ENCODE measurements around the gene MYG1.

The MYG1 gene

GRCh38 chr12:53274445-53274844 lies 25.1 kb upstream of the MYG1 start:
- TF ChIP-seq, protein P1, sequence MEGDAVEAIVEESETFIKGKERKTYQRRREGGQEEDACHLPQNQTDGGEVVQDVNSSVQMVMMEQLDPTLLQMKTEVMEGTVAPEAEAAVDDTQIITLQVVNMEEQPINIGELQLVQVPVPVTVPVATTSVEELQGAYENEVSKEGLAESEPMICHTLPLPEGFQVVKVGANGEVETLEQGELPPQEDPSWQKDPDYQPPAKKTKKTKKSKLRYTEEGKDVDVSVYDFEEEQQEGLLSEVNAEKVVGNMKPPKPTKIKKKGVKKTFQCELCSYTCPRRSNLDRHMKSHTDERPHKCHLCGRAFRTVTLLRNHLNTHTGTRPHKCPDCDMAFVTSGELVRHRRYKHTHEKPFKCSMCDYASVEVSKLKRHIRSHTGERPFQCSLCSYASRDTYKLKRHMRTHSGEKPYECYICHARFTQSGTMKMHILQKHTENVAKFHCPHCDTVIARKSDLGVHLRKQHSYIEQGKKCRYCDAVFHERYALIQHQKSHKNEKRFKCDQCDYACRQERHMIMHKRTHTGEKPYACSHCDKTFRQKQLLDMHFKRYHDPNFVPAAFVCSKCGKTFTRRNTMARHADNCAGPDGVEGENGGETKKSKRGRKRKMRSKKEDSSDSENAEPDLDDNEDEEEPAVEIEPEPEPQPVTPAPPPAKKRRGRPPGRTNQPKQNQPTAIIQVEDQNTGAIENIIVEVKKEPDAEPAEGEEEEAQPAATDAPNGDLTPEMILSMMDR (IDR thresholded peaks at IDR 0.05; ENCODE audit: borderline replicate concordance, insufficient read depth, low read depth, low read length), result no peak
- no peak overlapping the region for H3K4me3 ChIP-seq (ENCODE audit: low read depth, low read length)

GRCh38 chr12:53276511-53276910 lies 23.0 kb upstream of the MYG1 start:
- H3K4me3 ChIP-seq (ENCODE audit: low read depth, low read length), result no peak overlapping the region
- TF ChIP-seq, protein P1 (IDR thresholded peaks at IDR 0.05; ENCODE audit: borderline replicate concordance, insufficient read depth, low read depth, low read length), result no peak

DNA sequence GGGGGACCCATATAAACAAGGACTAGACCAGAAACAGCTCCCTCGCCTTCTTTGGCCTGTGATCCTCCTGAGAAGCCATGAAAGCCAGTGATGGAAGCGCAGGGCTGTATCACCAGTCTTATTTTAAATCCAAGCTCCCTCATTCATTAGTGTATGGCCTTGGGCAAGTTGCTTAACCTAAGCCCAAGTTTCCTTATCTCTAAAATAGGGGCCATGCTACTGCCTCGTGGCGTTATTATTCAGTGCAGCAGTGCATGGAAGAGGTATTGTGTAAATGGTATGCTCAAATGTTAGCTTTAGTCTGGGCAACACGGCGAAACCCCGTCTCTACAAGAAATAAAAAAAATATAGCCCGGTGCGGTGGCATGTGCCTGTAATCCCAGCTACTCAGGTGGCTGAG lies 21.5 kb upstream of the MYG1 start:
- TF ChIP-seq, protein P1 (IDR thresholded peaks at IDR 0.05; ENCODE audit: borderline replicate concordance, insufficient read depth, low read depth, low read length), result no peak
- no peak overlapping the region for H3K4me3 ChIP-seq (ENCODE audit: low read depth, low read length)

- TF ChIP-seq, protein P1 (IDR thresholded peaks at IDR 0.05; ENCODE audit: borderline replicate concordance, insufficient read depth, low read depth, low read length), result no peak
- H3K4me3 ChIP-seq (ENCODE audit: low read depth, low read length), result no peak overlapping the region
Observed at GRCh38 chr12:53279283-53279869, 20.1 kb upstream of the MYG1 start.

GRCh38 chr12:53279888-53280498 lies 19.5 kb upstream of the MYG1 start:
- TF ChIP-seq, protein P1 (IDR thresholded peaks at IDR 0.05; ENCODE audit: borderline replicate concordance, insufficient read depth, low read depth, low read length), result no peak
- no peak overlapping the region for H3K4me3 ChIP-seq (ENCODE audit: low read depth, low read length)

DNA sequence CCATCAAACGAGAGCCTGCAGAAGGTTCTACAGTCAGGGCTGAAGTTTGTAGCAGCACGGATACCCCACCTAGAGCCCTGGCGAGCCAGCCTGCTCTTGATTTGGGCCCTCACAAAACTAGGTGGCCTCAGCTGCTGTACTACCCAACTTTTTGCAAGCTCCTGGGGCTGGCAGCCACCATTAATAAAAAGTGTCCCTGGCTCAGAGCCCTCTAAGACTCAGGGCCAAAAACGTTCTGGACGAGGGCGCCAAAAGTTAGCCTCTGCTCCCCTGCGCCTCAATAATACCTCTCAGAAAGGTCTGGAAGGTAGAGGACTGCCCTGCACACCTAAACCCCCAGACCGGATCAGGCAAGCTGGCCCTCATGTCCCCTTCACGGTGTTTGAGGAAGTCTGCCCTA lies 13.0 kb upstream of the MYG1 start:
- TF ChIP-seq, protein P1 (IDR thresholded peaks at IDR 0.05; ENCODE audit: borderline replicate concordance, insufficient read depth, low read depth, low read length), result no peak

DNA sequence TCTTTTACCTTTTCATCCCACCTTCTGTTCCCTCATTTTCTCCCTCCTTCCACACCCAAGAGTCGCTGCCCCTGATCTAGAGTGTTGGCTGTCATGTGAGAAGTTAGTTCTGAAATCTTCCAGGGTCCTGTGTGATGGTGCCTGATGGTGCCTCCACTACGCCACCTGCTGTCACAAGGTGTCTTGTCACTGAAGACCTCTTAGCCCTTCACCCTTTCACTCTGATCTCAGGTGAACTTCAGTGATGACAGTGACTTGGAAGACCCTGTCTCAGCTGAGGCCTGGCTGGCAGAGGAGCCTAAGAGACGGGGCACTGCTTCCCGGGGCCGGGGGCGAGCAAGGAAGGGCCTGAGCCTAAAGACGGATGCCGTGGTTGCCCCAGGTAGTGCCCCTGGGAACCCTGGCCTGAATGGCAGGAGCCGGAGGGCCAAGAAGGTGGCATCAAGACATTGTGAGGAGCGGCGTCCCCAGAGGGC lies 11.7 kb upstream of the MYG1 start:
- TF ChIP-seq, protein P1 (IDR thresholded peaks at IDR 0.05; ENCODE audit: borderline replicate concordance, insufficient read depth, low read depth, low read length), result peak; percentile 63; the same call in 1 of the 2 replicates
- H3K4me3 ChIP-seq (ENCODE audit: low read depth, low read length), result no peak overlapping the region

More for the DNA sequence above, 13.0 kb upstream of the MYG1 start:
- no peak overlapping the region for H3K4me3 ChIP-seq (ENCODE audit: low read depth, low read length)
